ENCODE data around the gene WWOX. TPM values are rescaled to one million over a fixed set of nuclear protein-coding genes. Genes with fewer than 3 reads are reported as not detected.

WWOX gene
- total RNA-seq, 2 donors from 2014 or later, result 30.0 to 35.4 TPM

DNA sequence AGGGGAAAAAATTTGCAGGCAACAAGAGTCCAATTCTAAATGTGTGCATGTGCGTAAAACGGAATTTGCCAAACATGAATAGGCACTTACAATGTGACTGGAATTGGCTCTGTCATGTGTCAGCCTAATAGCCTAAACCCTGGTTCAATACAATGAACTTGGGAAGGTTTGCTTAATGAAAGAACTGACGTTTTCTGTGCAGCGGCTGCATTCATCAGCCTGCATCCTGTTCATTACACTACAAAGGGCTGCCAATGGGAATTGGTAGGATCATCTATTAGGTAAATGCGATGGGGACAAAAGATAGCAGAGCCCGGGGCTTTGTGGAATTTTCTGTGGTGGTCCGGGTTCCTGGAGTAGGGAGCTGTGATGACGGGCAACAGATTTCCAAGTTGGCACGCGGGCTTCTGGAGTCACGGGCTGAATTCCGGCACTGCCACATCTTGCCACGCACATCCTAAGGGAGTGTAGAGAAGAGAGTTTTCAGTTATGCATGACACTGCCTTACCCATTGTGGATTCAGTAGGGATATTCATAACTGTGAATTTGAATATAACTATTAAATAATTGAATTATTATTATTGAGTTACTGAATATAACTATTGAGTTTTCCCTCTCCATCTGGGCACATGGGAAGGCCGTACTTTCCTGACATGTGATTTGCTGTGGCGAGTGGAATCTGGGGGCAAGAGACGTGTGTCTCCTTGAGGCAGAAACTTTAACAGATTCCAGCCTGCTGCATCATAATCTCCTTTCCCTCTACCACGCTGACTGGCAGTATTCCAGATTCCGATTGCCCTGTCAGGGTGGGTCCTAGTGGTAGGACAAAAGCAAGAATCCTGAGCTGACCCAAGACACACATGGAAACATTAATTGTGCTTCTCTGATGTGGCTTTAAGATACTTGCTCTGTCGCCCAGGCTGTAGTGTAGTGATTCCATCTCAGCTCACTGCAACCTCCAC is 565.6 kb downstream of the WWOX start:
- no peak overlapping the region for H3K9ac ChIP-seq (ENCODE audit: extremely low read depth, low read length, poor library complexity, severe bottlenecking)
- no peak for DNase-seq
- no peak overlapping the region for H3K27ac Mint-ChIP-seq
- peaks cover 35% of the 10 kb centered on the region for H3K4me1 Mint-ChIP-seq
- no peaks in the 10 kb centered on the region for H3K27me3 Mint-ChIP-seq (ENCODE audit: insufficient read depth)
- TF ChIP-seq, protein P1, sequence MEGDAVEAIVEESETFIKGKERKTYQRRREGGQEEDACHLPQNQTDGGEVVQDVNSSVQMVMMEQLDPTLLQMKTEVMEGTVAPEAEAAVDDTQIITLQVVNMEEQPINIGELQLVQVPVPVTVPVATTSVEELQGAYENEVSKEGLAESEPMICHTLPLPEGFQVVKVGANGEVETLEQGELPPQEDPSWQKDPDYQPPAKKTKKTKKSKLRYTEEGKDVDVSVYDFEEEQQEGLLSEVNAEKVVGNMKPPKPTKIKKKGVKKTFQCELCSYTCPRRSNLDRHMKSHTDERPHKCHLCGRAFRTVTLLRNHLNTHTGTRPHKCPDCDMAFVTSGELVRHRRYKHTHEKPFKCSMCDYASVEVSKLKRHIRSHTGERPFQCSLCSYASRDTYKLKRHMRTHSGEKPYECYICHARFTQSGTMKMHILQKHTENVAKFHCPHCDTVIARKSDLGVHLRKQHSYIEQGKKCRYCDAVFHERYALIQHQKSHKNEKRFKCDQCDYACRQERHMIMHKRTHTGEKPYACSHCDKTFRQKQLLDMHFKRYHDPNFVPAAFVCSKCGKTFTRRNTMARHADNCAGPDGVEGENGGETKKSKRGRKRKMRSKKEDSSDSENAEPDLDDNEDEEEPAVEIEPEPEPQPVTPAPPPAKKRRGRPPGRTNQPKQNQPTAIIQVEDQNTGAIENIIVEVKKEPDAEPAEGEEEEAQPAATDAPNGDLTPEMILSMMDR (conservative IDR thresholded peaks at IDR 0.05), result no peak
- no peaks in the 10 kb centered on the region for H3K36me3 ChIP-seq (ENCODE audit: control insufficient read depth, insufficient read depth, low read length)
- H3K9me3 Mint-ChIP-seq, result no peaks in the 10 kb centered on the region
- no peaks in the 10 kb centered on the region for H3K9me3 ChIP-seq (ENCODE audit: control insufficient read depth, low read length)
- no peak overlapping the region for H3K4me3 Mint-ChIP-seq
- no peaks in the 10 kb centered on the region for H3K27me3 ChIP-seq (ENCODE audit: control insufficient read depth, insufficient read depth, low read length, poor library complexity, severe bottlenecking)
- H3K4me3 ChIP-seq (ENCODE audit: low read length), result no peak overlapping the region
- no peaks in the 10 kb centered on the region for H3K36me3 Mint-ChIP-seq (ENCODE audit: low read depth)
- WGBS, 2 experiments (ENCODE audit: insufficient coverage in 1 of 2, insufficient read length in 1 of 2), result 80 to 90% methylated on average over 11 to 19 of the region's 19 CpGs
- H3K27ac ChIP-seq (ENCODE audit: low read depth, low read length), result no peak overlapping the region
- peaks cover 8% of the 10 kb centered on the region for H3K4me1 ChIP-seq (ENCODE audit: control insufficient read depth, insufficient read depth, low read length)

DNA sequence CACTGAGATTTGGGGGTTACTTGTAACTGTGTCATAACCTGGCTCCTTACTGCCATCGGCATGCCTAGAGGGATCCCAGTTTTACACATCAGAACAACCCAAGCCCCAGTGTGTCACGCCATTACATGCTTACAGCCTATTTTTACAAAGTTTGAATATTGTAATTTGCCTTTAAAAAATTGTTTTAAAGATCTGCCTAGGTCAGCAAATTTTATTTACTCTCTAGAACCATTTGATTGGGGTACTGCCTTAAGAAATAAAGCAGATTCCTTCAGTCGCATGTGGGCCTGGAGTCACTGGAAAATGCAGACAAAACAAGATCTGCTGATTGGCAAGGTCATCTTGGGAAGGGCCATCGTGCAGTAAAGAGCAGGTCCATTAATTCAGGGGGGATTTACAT is 566.9 kb downstream of the WWOX start:
- Histone ChIP-seq H3K9ac (ENCODE audit: extremely low read depth, low read length, poor library complexity, severe bottlenecking) (no peak overlapping the region), H3K4me1 (ENCODE audit: control insufficient read depth, insufficient read depth, low read length) (peaks cover 8% of the 10 kb centered on the region), H3K27me3 (ENCODE audit: control insufficient read depth, insufficient read depth, low read length, poor library complexity, severe bottlenecking) (no peaks in the 10 kb centered on the region), H3K4me3 (ENCODE audit: low read length) (no peak overlapping the region), H3K9me3 (ENCODE audit: control insufficient read depth, low read length) (no peaks in the 10 kb centered on the region), H3K27ac (ENCODE audit: low read depth, low read length) (no peak overlapping the region), H3K36me3 (ENCODE audit: control insufficient read depth, insufficient read depth, low read length) (no peaks in the 10 kb centered on the region)
- Mint-ChIP-seq H3K4me3 (no peak overlapping the region), H3K27me3 (ENCODE audit: insufficient read depth) (no peaks in the 10 kb centered on the region), H3K4me1 (peaks cover 31% of the 10 kb centered on the region), H3K9me3 (no peaks in the 10 kb centered on the region), H3K36me3 (ENCODE audit: low read depth) (no peaks in the 10 kb centered on the region), H3K27ac (no peak overlapping the region)
- WGBS, 2 experiments (ENCODE audit: insufficient coverage in 1 of 2, insufficient read length in 1 of 2), result 90 to 97% methylated on average over 2 to 3 of the region's 4 CpGs
- TF ChIP-seq, protein P1 (conservative IDR thresholded peaks at IDR 0.05), result no peak
- DNase-seq, result no peak

DNA sequence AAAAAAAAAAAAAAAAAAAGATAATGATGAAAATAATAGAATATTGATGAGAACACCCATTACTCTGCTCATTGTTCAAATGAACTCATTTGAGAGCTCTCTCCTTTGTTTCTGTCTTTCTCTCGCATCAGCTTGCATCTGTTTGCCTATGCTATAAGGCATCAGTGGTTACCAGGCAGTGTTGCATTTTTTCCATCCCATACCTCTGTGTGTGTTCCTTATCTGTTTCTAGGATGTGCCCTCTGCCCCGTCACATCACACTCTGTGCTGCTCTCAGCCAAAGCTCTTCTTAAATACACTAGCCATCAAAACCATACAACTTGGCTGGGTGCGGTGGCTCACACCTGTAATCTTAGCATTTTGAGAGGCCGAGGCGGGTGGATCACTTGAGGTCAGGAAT is 568.2 kb downstream of the WWOX start:
- Mint-ChIP-seq H3K36me3 (ENCODE audit: low read depth) (no peaks in the 10 kb centered on the region), H3K4me1 (peaks cover 26% of the 10 kb centered on the region), H3K27me3 (ENCODE audit: insufficient read depth) (no peaks in the 10 kb centered on the region), H3K27ac (no peak overlapping the region), H3K4me3 (no peak overlapping the region), H3K9me3 (no peaks in the 10 kb centered on the region)
- Histone ChIP-seq H3K27ac (ENCODE audit: low read depth, low read length) (no peak overlapping the region), H3K4me1 (ENCODE audit: control insufficient read depth, insufficient read depth, low read length) (peaks cover 8% of the 10 kb centered on the region), H3K36me3 (ENCODE audit: control insufficient read depth, insufficient read depth, low read length) (no peaks in the 10 kb centered on the region), H3K27me3 (ENCODE audit: control insufficient read depth, insufficient read depth, low read length, poor library complexity, severe bottlenecking) (no peaks in the 10 kb centered on the region), H3K4me3 (ENCODE audit: low read length) (no peak overlapping the region), H3K9ac (ENCODE audit: extremely low read depth, low read length, poor library complexity, severe bottlenecking) (no peak overlapping the region), H3K9me3 (ENCODE audit: control insufficient read depth, low read length) (no peaks in the 10 kb centered on the region)
- no peak for DNase-seq
- WGBS, 2 experiments (ENCODE audit: insufficient coverage in 1 of 2, insufficient read length in 1 of 2), result 92 to 100% methylated on average over 1 to 5 of the region's 5 CpGs
- TF ChIP-seq, protein P1 (conservative IDR thresholded peaks at IDR 0.05), result no peak

Measured in endodermal cell (in vitro differentiated cells).